Glutamatergic neuron (in vitro differentiated cells): Measurements from ENCODE around the gene CNNM3. TPM values are rescaled to one million over a fixed set of nuclear protein-coding genes. Genes with fewer than 3 reads are reported as not detected.

Experiments
- DNase-seq: peaks from one replicate; pipeline ENCODE4 v3.0.0; 2022
- H3K27ac Mint-ChIP-seq: one replicate; pipeline ENCODE4 v1.8.0; 2020; ENCODE audit warnings: mild to moderate bottlenecking, mixed read lengths, inconsistent platforms; ENCODE audit not compliant: unreplicated experiment
- H3K27me3 Mint-ChIP-seq: one replicate; pipeline ENCODE4 v1.8.0; 2020; ENCODE audit warnings: mild to moderate bottlenecking, moderate library complexity, mixed read lengths, inconsistent platforms; ENCODE audit not compliant: unreplicated experiment
- H3K36me3 Mint-ChIP-seq: one replicate; pipeline ENCODE4 v1.8.0; 2020; ENCODE audit warnings: mild to moderate bottlenecking, mixed read lengths, inconsistent platforms; ENCODE audit not compliant: unreplicated experiment
- H3K4me1 Mint-ChIP-seq: one replicate; pipeline ENCODE4 v1.8.0; 2020; ENCODE audit warnings: mild to moderate bottlenecking, low read depth, mixed read lengths, inconsistent platforms; ENCODE audit not compliant: unreplicated experiment
- H3K4me3 Mint-ChIP-seq: one replicate; pipeline ENCODE4 v1.8.0; 2020; ENCODE audit warnings: mild to moderate bottlenecking, mixed read lengths, inconsistent platforms; ENCODE audit not compliant: unreplicated experiment
- H3K9me3 Mint-ChIP-seq: one replicate; pipeline ENCODE4 v1.8.0; 2020; ENCODE audit warnings: mild to moderate bottlenecking, moderate library complexity, mixed read lengths, inconsistent platforms; ENCODE audit not compliant: unreplicated experiment
- total RNA-seq: library from RNA; stranded (reverse); fragmentation: NEBNext Ultra II Directional; extraction: Animal tissue kit (Norgen Biotek cat#: 25700); gene quantifications from one replicate; pipeline ENCODE4 v1.2.1, GENCODE V29; 2021; ENCODE audit not compliant: unreplicated experiment
- TF ChIP-seq, protein P1 (sequence below): fragments of 200-600 bp; sonication (generic); IDR thresholded peaks from one replicate; pipeline ENCODE4 v1.5.0; 2021; ENCODE audit not compliant: partially characterized antibody, unreplicated experiment

CNNM3 gene
- total RNA-seq, 1 donor from 2014 or later = 22.3 TPM

DNA sequence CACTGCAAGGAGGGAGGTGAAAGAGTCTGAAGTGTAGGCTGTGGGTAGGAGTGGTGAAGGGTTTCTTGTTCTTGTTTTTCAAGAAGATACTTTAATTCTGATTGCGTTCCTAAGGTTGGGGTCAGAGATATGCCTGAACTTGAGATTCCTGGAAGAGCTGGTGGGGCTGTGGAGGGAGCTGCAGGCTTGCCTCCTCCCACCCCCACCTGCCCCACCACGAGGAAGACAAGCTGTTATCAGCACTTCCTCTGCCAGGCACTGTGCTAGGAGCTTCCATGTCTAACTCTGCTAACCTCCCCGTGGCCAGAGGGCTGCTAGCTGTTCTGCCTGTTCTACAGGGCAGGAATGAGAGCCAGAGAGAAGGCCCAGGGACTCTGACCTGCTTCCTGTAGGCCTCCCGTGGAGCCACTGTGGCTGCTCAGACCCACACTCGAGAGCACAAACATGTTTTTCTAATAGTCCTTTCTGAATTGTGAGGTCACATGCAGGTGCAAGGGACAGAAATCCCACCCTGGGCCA lies 14.0 kb downstream of the CNNM3 start:
- peaks cover 17% of the 10 kb centered on the region for H3K9me3 Mint-ChIP-seq
- no peak overlapping the region for H3K4me3 Mint-ChIP-seq
- H3K36me3 Mint-ChIP-seq = no peaks in the 10 kb centered on the region
- TF ChIP-seq, protein P1, sequence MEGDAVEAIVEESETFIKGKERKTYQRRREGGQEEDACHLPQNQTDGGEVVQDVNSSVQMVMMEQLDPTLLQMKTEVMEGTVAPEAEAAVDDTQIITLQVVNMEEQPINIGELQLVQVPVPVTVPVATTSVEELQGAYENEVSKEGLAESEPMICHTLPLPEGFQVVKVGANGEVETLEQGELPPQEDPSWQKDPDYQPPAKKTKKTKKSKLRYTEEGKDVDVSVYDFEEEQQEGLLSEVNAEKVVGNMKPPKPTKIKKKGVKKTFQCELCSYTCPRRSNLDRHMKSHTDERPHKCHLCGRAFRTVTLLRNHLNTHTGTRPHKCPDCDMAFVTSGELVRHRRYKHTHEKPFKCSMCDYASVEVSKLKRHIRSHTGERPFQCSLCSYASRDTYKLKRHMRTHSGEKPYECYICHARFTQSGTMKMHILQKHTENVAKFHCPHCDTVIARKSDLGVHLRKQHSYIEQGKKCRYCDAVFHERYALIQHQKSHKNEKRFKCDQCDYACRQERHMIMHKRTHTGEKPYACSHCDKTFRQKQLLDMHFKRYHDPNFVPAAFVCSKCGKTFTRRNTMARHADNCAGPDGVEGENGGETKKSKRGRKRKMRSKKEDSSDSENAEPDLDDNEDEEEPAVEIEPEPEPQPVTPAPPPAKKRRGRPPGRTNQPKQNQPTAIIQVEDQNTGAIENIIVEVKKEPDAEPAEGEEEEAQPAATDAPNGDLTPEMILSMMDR = no peak
- peaks cover 8% of the 10 kb centered on the region for H3K27me3 Mint-ChIP-seq
- DNase-seq = no peak
- peaks cover 31% of the 10 kb centered on the region for H3K4me1 Mint-ChIP-seq
- H3K27ac Mint-ChIP-seq = peak overlapping the region; percentile 31

GRCh38 chr2:96831679-96832078 lies 15.6 kb downstream of the CNNM3 start:
- no peaks in the 10 kb centered on the region for H3K36me3 Mint-ChIP-seq
- peak overlapping the region; percentile 97 for H3K27ac Mint-ChIP-seq

DNA sequence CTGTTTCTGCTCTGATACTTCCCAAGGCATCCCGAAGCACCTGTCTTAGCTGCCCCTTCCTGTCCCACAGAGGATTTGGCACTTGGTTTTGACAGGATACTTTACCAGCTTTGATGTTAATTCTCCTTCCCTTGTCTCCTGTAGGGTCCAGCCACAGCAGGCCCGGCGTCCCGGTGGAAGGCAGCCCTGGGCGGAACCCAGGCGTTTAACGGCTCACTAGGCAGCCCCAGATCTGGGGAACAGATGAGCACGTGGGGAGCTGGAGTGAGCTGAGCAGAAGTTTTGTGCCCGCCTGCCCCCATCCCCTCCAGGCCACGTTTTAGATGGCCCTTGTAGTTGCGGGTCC lies 16.3 kb downstream of the CNNM3 start:
- TF ChIP-seq, protein P1 = no peak
- no peak for DNase-seq
- Mint-ChIP-seq H3K4me1 (peaks cover 31% of the 10 kb centered on the region), H3K27me3 (peaks cover 10% of the 10 kb centered on the region), H3K9me3 (peaks cover 21% of the 10 kb centered on the region), H3K4me3 (peak overlapping the region; percentile 53), H3K36me3 (no peaks in the 10 kb centered on the region), H3K27ac (peak overlapping the region; percentile 97)

More at GRCh38 chr2:96831679-96832078, 15.6 kb downstream of the CNNM3 start:
- Mint-ChIP-seq H3K4me1 (peaks cover 31% of the 10 kb centered on the region), H3K4me3 (peak overlapping the region; percentile 53), H3K9me3 (peaks cover 18% of the 10 kb centered on the region), H3K27me3 (peaks cover 8% of the 10 kb centered on the region)
- TF ChIP-seq, protein P1 = no peak
- no peak for DNase-seq

DNA sequence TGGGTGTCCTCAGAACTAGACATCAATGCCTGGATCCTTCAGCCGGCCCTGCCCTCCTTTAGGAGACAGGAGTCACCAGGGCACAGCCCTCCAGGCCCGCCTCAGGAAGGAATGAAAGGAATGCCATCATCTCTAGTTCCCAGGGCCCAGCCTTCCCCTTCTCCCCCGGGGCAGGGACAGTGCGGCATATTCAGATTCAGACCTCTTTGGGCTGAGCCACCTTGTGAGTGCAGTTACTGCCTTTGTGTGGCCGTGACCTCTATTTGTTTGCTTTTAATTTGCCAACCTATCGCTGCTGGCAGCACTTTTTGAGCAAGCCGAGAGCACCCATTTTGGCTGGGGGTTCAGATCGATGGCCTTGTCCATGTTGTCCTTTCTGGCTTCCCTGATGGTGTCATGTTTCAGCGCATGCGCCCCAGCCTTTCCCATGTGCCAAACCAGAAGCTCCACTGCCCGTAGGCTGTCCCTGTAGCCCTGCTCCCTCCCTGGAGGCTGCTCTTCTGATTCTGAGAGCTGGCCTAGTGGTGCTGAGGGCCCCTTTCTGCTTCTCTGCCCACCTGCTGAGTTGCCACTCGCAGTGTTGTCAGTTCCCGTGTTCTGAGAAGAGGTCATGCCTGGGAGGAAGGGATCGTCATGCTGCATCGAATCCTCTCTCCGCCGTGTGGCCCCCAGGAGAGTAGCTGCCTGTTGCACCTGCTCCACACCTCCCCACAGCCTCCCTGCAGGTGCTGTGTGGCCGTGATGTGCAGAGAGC lies 16.9 kb downstream of the CNNM3 start:
- Mint-ChIP-seq H3K27me3 (peaks cover 11% of the 10 kb centered on the region), H3K4me1 (peaks cover 31% of the 10 kb centered on the region), H3K36me3 (no peaks in the 10 kb centered on the region), H3K27ac (peak overlapping the region; percentile 97), H3K9me3 (peaks cover 21% of the 10 kb centered on the region), H3K4me3 (peak overlapping the region; percentile 80)
- peak; percentile 74 for DNase-seq
- TF ChIP-seq, protein P1 = no peak

DNA sequence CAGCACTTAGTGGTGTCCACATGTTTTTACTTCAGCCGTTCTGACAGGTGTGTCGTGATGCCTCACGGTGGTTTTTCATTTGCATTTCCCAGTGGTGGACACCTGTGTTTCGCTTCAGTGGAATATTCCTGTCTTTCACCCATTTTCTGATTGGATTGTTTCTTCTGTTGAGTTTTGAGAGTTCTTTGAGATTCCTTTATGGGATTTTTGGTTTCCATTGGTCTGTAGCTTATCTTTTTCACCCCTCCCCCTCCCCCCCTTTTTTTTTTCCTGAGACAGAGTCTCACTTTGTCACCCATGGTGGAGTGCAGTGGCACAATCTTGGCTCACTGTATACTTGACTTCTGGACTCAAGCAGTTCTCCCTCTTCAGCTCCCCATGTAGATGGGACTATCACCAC lies 19.8 kb downstream of the CNNM3 start:
- Mint-ChIP-seq H3K4me1 (peaks cover 34% of the 10 kb centered on the region), H3K4me3 (no peak overlapping the region), H3K36me3 (no peaks in the 10 kb centered on the region), H3K9me3 (peaks cover 25% of the 10 kb centered on the region), H3K27me3 (peaks cover 11% of the 10 kb centered on the region), H3K27ac (no peak overlapping the region)
- TF ChIP-seq, protein P1 = no peak
- DNase-seq = no peak
